GM12875 (cell line): ENCODE data around the gene RAPGEFL1.

Experiments used
- H3K4me3 ChIP-seq: one replicate; pipeline ENCODE4 v1.5.1; 2011; ENCODE audit warnings: low read depth, low read length, control low read depth
- TF ChIP-seq, protein P1 (sequence below): IDR thresholded peaks from 2 replicates; pipeline ENCODE4 v1.5.1; 2011; ENCODE audit warnings: low read depth, mild to moderate bottlenecking, control low read depth, inconsistent platforms, low read length, moderate library complexity, borderline replicate concordance; ENCODE audit not compliant: insufficient read depth

The RAPGEFL1 gene

DNA sequence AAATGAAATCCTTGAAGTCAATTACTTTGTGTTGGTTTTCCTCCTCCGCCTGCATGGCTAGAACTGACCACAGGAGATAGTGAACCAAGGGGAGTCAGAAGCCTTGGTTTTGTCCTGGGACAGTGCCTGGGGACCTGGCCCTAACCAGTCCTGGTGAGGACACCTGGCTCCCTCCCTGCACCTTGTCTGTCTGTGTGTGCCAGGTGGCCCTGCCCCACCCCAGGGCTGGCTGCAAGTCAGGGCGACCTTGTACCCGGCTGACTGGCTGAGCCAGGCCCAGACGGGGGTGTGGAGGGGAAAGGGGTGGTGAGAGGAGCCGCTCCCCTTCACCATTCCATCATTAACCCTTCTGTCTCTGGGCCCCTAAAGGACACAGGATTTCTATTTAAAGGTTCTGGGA, 3.4 kb downstream of the RAPGEFL1 start:
- TF ChIP-seq, protein P1, sequence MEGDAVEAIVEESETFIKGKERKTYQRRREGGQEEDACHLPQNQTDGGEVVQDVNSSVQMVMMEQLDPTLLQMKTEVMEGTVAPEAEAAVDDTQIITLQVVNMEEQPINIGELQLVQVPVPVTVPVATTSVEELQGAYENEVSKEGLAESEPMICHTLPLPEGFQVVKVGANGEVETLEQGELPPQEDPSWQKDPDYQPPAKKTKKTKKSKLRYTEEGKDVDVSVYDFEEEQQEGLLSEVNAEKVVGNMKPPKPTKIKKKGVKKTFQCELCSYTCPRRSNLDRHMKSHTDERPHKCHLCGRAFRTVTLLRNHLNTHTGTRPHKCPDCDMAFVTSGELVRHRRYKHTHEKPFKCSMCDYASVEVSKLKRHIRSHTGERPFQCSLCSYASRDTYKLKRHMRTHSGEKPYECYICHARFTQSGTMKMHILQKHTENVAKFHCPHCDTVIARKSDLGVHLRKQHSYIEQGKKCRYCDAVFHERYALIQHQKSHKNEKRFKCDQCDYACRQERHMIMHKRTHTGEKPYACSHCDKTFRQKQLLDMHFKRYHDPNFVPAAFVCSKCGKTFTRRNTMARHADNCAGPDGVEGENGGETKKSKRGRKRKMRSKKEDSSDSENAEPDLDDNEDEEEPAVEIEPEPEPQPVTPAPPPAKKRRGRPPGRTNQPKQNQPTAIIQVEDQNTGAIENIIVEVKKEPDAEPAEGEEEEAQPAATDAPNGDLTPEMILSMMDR: no peak

DNA sequence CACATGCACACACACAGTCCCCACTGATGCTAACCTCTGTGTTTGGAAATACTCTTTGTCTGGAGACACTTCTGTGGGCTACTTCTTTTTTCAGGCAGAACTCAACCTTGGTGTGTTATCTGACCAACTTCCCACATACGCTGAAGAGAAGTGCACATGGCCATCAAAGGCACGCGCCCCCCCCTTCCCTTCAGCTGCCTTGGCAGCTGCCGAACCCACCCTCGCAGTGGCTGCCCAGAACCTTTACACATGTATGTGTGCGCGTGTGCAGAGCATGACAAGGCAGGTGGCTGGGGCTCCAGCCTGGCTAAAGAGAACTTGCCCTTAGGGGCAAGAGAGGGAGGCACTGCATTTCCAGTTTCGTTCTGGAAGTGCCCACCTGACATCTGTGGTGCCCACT, 3.9 kb downstream of the RAPGEFL1 start:
- no peak overlapping the region for H3K4me3 ChIP-seq
- TF ChIP-seq, protein P1: no peak

More for the DNA sequence above, 3.4 kb downstream of the RAPGEFL1 start:
- no peak overlapping the region for H3K4me3 ChIP-seq

DNA sequence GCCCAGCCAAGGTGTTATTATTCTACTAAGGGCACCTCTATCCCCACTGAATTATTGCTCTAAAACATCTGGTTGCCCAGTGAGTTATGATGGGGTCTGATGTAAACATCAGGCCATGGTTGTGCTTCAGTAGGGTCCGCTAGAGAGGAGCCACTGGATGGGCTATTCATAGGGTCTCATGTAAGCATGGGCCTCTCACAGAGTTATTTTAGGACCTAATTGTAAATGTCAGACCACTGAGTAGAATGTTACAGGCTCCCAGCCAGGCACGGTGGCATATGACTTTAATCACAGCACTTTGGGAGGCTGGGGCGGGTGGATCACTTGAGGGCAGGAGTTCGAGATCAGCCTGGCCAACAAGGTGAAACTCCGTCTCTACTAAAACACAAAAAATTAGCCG, 5.3 kb downstream of the RAPGEFL1 start:
- TF ChIP-seq, protein P1: no peak
- H3K4me3 ChIP-seq: no peak overlapping the region

DNA sequence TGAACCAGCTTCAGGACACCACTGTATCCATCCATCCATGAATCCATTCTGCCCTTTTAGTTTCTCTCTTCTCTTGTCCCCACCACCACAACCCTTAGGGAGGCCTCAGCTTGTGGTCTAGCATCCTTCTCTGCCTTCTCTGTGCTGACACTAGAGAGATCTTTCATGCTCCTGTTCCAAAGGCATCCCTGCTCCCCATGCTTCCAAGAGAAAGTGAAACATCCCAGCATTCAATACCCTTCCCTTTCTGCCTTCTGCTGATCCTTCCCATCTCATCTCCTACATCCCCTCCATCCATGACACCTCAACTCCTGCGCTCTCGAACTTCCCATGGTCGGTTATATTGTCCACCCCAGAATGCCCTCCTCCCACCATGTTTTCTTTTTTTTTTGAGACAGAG, 10.0 kb downstream of the RAPGEFL1 start:
- H3K4me3 ChIP-seq: no peak overlapping the region
- TF ChIP-seq, protein P1: no peak

DNA sequence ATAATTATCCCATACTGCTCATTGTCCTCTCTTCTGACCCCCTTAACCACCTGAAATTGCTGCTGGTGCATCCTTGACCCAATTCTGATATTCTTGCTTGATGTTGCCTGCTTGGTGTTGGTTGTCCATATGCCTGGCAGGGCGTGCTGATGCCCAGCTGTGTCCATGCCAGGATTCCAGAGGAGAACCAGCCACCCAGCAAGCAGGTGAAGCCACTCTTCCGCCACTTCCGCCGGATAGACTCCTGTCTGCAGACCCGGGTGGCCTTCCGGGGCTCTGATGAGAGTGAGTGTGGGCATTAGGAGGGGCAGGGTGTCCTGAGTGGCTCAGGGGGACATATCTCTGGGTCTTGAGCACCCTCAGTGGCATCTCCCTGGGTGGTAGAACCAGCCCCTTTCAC, 11.4 kb downstream of the RAPGEFL1 start:
- no peak overlapping the region for H3K4me3 ChIP-seq
- TF ChIP-seq, protein P1: no peak

DNA sequence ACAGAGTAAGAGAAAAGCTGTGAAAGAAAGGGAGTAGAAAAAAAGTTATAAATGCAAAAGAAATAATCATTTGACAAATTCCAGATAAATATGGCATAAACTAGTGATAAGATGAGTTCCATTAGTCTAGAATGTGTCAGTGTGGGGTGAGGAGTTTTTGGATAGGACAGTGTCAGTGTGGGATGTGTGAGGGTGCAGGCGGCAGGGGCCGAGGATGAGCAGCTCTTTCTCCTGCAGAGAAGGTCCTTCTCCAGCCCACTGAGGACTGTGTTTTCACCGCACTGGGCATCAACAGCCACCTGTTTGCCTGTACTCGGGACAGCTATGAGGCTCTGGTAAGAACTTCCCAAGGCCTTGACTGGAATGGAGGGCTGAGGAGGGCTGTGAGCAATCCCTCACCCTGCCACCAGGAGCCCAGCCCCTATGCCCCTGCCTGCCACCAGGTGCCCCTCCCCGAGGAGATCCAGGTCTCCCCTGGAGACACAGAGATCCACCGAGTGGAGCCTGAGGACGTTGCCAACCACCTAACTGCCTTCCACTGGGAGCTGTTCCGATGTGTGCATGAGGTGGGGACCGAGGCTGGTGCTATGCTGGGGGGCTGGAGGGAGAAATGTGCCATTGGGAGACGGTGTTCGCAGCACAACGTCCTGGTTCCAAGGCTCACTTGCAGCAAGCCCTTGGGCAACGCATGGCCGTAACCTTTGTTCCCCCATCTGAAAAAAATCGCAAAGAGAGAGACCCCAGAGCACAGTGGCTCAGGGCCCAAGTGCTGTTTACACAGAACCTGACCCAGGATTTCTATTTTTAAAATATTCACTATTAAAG, 13.1 kb downstream of the RAPGEFL1 start:
- TF ChIP-seq, protein P1: peak; percentile 74
- H3K4me3 ChIP-seq: no peak overlapping the region
